SU-DHL-6 (cell line): Measurements from ENCODE around the gene AGRP.

Source experiments
- EZH2phosphoT487 ChIP-seq: fragments of 200-600 bp; sonication (generic), shearing (Covaris generic); conservative IDR thresholded peaks from 2 replicates; pipeline ENCODE4 v1.6.1; 2018; ENCODE audit warnings: mild to moderate bottlenecking, antibody characterized with exemption, low read length, moderate library complexity, mixed read lengths
- TF ChIP-seq, protein P1 (sequence below): fragments of 200-600 bp; sonication (generic); IDR thresholded peaks from one replicate; pipeline ENCODE4 v1.5.1; 2017; ENCODE audit warnings: antibody characterized with exemption, mild to moderate bottlenecking, low read length, moderate library complexity; ENCODE audit not compliant: insufficient read depth, poor library complexity, severe bottlenecking

DNA sequence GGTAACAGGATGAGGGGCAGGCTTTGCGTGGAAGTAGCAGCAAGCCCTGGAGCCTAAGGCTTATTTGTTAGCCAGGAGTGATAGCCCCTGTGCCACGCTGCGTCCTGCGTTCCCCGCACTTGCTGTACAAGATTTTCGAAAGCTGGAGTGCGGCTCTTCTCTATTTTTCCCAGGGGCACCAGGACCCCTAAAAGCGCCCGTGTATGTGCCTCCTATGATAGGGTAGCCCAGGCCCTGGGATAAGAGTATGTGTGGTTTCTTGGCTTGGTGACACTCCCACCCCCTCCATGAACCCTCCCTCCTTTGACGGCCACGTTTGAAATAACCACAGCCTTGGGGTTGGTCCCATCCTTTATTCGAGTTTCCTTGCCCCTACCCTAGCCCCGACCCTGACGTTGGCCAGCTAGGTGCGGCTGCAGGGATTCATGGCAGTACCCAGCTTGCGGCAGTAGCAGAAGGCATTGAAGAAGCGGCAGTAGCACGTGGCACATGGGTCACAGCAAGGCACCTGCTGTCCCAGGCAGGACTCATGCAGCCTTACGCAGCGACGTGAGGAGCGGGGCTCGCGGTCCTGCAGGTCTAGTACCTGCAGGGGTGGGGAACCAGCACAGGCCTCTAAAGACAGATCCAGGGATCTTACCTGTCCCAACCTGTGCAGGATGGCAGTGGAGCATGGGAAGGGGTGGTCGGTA, 968 bp downstream of the AGRP start:
- TF ChIP-seq, protein P1, sequence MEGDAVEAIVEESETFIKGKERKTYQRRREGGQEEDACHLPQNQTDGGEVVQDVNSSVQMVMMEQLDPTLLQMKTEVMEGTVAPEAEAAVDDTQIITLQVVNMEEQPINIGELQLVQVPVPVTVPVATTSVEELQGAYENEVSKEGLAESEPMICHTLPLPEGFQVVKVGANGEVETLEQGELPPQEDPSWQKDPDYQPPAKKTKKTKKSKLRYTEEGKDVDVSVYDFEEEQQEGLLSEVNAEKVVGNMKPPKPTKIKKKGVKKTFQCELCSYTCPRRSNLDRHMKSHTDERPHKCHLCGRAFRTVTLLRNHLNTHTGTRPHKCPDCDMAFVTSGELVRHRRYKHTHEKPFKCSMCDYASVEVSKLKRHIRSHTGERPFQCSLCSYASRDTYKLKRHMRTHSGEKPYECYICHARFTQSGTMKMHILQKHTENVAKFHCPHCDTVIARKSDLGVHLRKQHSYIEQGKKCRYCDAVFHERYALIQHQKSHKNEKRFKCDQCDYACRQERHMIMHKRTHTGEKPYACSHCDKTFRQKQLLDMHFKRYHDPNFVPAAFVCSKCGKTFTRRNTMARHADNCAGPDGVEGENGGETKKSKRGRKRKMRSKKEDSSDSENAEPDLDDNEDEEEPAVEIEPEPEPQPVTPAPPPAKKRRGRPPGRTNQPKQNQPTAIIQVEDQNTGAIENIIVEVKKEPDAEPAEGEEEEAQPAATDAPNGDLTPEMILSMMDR: no peak
- TF ChIP-seq EZH2phosphoT487: no peak
